Measurements from ENCODE around the gene IRF2BP2. TPM values are rescaled to one million over a fixed set of nuclear protein-coding genes. Genes with fewer than 3 reads are reported as not detected.

The IRF2BP2 gene
- total and polyA plus RNA-seq, 2 of the 13 experiments (the other 11 are each of a cell fraction or from before 2014, with no cell fraction given) = 140 to 147 TPM

DNA sequence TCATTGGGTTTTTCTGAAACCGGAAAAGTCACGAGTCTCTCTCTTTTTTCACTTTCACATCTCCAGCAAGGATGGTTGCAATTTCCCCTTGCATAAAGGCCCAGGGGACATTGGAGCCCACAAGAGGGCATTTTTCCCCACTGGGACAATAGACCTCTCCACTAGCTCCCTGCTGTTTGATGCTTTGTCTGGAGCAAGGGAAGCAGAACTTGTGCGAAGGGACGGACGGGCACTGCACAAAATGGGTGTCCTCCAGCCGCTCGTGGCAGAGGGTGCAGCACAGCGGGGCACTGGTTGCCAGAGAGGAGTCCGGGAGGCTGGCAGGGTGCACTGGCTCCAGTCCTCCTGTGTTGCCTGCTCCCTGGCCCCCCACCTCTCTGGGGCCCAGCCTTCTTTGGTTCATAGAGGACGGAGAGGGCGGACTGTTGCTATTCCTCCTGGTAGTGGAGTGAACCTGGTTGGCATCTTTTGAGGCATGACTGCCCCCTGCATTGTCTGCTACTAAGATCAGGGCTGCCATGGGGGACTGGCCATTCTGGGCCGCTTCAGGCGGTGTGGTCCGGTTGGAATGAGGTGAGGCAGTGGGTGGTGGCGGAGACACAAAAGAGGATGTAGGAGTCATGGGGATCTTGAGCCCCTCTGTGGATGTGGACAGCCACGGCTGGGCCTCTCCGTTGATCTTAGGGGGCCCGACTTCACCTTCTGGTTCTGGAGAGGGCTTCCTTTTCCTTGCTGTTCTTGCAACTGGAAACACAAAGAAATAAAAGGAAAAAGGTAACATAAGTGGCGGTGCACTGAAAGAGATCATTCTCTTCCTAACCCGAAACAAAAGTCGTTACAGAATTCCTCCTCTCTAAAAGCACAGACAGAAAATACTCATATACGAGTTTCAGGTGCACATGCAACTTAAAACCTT is 2.6 kb downstream of the IRF2BP2 start (continued):
- TF ChIP-seq, protein P1, sequence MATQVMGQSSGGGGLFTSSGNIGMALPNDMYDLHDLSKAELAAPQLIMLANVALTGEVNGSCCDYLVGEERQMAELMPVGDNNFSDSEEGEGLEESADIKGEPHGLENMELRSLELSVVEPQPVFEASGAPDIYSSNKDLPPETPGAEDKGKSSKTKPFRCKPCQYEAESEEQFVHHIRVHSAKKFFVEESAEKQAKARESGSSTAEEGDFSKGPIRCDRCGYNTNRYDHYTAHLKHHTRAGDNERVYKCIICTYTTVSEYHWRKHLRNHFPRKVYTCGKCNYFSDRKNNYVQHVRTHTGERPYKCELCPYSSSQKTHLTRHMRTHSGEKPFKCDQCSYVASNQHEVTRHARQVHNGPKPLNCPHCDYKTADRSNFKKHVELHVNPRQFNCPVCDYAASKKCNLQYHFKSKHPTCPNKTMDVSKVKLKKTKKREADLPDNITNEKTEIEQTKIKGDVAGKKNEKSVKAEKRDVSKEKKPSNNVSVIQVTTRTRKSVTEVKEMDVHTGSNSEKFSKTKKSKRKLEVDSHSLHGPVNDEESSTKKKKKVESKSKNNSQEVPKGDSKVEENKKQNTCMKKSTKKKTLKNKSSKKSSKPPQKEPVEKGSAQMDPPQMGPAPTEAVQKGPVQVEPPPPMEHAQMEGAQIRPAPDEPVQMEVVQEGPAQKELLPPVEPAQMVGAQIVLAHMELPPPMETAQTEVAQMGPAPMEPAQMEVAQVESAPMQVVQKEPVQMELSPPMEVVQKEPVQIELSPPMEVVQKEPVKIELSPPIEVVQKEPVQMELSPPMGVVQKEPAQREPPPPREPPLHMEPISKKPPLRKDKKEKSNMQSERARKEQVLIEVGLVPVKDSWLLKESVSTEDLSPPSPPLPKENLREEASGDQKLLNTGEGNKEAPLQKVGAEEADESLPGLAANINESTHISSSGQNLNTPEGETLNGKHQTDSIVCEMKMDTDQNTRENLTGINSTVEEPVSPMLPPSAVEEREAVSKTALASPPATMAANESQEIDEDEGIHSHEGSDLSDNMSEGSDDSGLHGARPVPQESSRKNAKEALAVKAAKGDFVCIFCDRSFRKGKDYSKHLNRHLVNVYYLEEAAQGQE (IDR thresholded peaks at IDR 0.05; ENCODE audit: borderline replicate concordance in 1 of 2, low read depth in 1 of 2, low read length in 2 of 2) = peak in 1 of 2 experiments; percentile 38; a peak in 1 of 4 replicates
- TF ChIP-seq SPEN (CRISPR knock-in tag; IDR thresholded peaks at IDR 0.05; ENCODE audit: low read depth) (0 out of 2 replicates have a peak, but pooled peaks have one; percentile 10), TAF1 (CRISPR knock-in tag; IDR thresholded peaks at IDR 0.05) (peak; percentile 51), GLI4 (CRISPR knock-in tag; IDR thresholded peaks at IDR 0.05; ENCODE audit: borderline replicate concordance) (no peak), SALL2 (CRISPR knock-in tag; IDR thresholded peaks at IDR 0.05) (0 out of 2 replicates have a peak, but pooled peaks have one; percentile 8)
- TF ChIP-seq, protein P2, sequence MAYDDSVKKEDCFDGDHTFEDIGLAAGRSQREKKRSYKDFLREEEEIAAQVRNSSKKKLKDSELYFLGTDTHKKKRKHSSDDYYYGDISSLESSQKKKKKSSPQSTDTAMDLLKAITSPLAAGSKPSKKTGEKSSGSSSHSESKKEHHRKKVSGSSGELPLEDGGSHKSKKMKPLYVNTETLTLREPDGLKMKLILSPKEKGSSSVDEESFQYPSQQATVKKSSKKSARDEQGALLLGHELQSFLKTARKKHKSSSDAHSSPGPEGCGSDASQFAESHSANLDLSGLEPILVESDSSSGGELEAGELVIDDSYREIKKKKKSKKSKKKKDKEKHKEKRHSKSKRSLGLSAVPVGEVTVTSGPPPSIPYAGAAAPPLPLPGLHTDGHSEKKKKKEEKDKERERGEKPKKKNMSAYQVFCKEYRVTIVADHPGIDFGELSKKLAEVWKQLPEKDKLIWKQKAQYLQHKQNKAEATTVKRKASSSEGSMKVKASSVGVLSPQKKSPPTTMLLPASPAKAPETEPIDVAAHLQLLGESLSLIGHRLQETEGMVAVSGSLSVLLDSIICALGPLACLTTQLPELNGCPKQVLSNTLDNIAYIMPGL (CRISPR knock-in tag; IDR thresholded peaks at IDR 0.05; ENCODE audit: borderline replicate concordance in 1 of 2, low read depth in 1 of 2) = peak in 1 of 2 experiments; percentile 41; a peak in 2 of 4 replicates
- TF ChIP-seq, protein P3, sequence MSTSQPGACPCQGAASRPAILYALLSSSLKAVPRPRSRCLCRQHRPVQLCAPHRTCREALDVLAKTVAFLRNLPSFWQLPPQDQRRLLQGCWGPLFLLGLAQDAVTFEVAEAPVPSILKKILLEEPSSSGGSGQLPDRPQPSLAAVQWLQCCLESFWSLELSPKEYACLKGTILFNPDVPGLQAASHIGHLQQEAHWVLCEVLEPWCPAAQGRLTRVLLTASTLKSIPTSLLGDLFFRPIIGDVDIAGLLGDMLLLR (CRISPR knock-in tag; IDR thresholded peaks at IDR 0.05) = no peak

All from HepG2 (cell line).